ENCODE results near the gene DYRK1A. TPM values are rescaled to one million over a fixed set of nuclear protein-coding genes. Genes with fewer than 3 reads are reported as not detected.
"Not testable (repeated sequence)": the region's sequence is repeated elsewhere in the genome, so short reads cannot be mapped to it uniquely, and the experiment has no call there.

Gene DYRK1A
- polyA plus RNA-seq, 3 donors = 8.6 to 15.1 (median 13.2) TPM

GRCh38 chr21:37548521-37548981 is 182.0 kb downstream of the DYRK1A start:
- WGBS, 3 donors = 55 to 86% (median 68%) methylated on average over 2 of the region's 2 CpGs
- no peak overlapping the region for H3K27ac ChIP-seq (ENCODE audit: low read depth, low read length)

GRCh38 chr21:37549730-37550129 is 183.2 kb downstream of the DYRK1A start:
- WGBS, 3 donors = 90 to 97% (median 96%) methylated on average over 4 of the region's 4 CpGs

GRCh38 chr21:37550157-37550556 is 183.6 kb downstream of the DYRK1A start:
- 79 to 89% (median 84%) methylated on average over 9 of the region's 9 CpGs for WGBS, 3 donors

More at GRCh38 chr21:37549730-37550129, 183.2 kb downstream of the DYRK1A start:
- not testable (repeated sequence) for H3K27ac ChIP-seq (ENCODE audit: low read depth, low read length)

GRCh38 chr21:37550618-37551330 is 184.2 kb downstream of the DYRK1A start:
- H3K27ac ChIP-seq (ENCODE audit: low read depth, low read length) = no peak overlapping the region
- 49 to 67% (median 63%) methylated on average over 12 of the region's 12 CpGs for WGBS, 3 donors

More at GRCh38 chr21:37550157-37550556, 183.6 kb downstream of the DYRK1A start:
- H3K27ac ChIP-seq (ENCODE audit: low read depth, low read length) = no peak overlapping the region

GRCh38 chr21:37551331-37551992 is 184.9 kb downstream of the DYRK1A start:
- H3K27ac ChIP-seq (ENCODE audit: low read depth, low read length) = no peak overlapping the region
- 33 to 52% (median 45%) methylated on average over 18 to 21 of the region's 21 CpGs for WGBS, 3 donors

- WGBS, 3 donors = 85 to 93% (median 92%) methylated on average over 5 of the region's 5 CpGs
- H3K27ac ChIP-seq (ENCODE audit: low read depth, low read length) = no peak overlapping the region
These were observed 185.4 kb downstream of the DYRK1A start for GRCh38 chr21:37551993-37552355.

GRCh38 chr21:37552496-37553029 is 186.0 kb downstream of the DYRK1A start:
- no peak overlapping the region for H3K27ac ChIP-seq (ENCODE audit: low read depth, low read length)
- 91 to 95% (median 92%) methylated on average over 10 of the region's 10 CpGs for WGBS, 3 donors

GRCh38 chr21:37553078-37553481 is 186.5 kb downstream of the DYRK1A start:
- WGBS, 3 donors = 79 to 80% (median 80%) methylated on average over 10 of the region's 10 CpGs
- H3K27ac ChIP-seq (ENCODE audit: low read depth, low read length) = no peak overlapping the region

GRCh38 chr21:37554661-37555379 is 188.2 kb downstream of the DYRK1A start:
- 79 to 86% (median 85%) methylated on average over 15 of the region's 15 CpGs for WGBS, 3 donors
- no peak overlapping the region for H3K27ac ChIP-seq (ENCODE audit: low read depth, low read length)

GRCh38 chr21:37555672-37556261 is 189.2 kb downstream of the DYRK1A start:
- 74 to 86% (median 78%) methylated on average over 15 of the region's 15 CpGs for WGBS, 3 donors
- no peak overlapping the region for H3K27ac ChIP-seq (ENCODE audit: low read depth, low read length)

- 56 to 74% (median 66%) methylated on average over 8 of the region's 8 CpGs for WGBS, 3 donors
- no peak overlapping the region for H3K27ac ChIP-seq (ENCODE audit: low read depth, low read length)
These were observed 190.8 kb downstream of the DYRK1A start for GRCh38 chr21:37557261-37557950.

- H3K27ac ChIP-seq (ENCODE audit: low read depth, low read length) = no peak overlapping the region
- 91 to 93% (median 92%) methylated on average over 8 of the region's 8 CpGs for WGBS, 3 donors
These were observed 192.2 kb downstream of the DYRK1A start for GRCh38 chr21:37558676-37559211.

GRCh38 chr21:37560385-37560784 is 193.8 kb downstream of the DYRK1A start:
- 80 to 94% (median 88%) methylated on average over 5 of the region's 5 CpGs for whole genome bisulfite sequencing, 3 donors
- no peak overlapping the region for H3K27ac ChIP-seq (ENCODE audit: low read depth, low read length)

GRCh38 chr21:37561506-37561905 is 194.9 kb downstream of the DYRK1A start:
- WGBS, 3 donors = 87 to 97% (median 90%) methylated on average over 7 of the region's 7 CpGs
- H3K27ac ChIP-seq (ENCODE audit: low read depth, low read length) = no peak overlapping the region

GRCh38 chr21:37561941-37562919 is 195.7 kb downstream of the DYRK1A start:
- no peak overlapping the region for H3K27ac ChIP-seq (ENCODE audit: low read depth, low read length)
- WGBS, 3 donors = 85 to 93% (median 87%) methylated on average over 11 of the region's 11 CpGs

GRCh38 chr21:37562920-37563640 is 196.5 kb downstream of the DYRK1A start:
- WGBS, 3 donors = 53 to 59% (median 56%) methylated on average over 22 of the region's 22 CpGs
- H3K27ac ChIP-seq (ENCODE audit: low read depth, low read length) = no peak overlapping the region

All from adipose tissue (tissue), 3 donors.